Cerebellar nuclear complex (tissue), 1 donor: ENCODE results near the gene MYO3B.

ENCODE experiments used
- DNase-seq, 2 experiments: peaks; one replicate each; lab custom pipeline; 2025; lab: John Stamatoyannopoulos, UW

Gene MYO3B

DNA sequence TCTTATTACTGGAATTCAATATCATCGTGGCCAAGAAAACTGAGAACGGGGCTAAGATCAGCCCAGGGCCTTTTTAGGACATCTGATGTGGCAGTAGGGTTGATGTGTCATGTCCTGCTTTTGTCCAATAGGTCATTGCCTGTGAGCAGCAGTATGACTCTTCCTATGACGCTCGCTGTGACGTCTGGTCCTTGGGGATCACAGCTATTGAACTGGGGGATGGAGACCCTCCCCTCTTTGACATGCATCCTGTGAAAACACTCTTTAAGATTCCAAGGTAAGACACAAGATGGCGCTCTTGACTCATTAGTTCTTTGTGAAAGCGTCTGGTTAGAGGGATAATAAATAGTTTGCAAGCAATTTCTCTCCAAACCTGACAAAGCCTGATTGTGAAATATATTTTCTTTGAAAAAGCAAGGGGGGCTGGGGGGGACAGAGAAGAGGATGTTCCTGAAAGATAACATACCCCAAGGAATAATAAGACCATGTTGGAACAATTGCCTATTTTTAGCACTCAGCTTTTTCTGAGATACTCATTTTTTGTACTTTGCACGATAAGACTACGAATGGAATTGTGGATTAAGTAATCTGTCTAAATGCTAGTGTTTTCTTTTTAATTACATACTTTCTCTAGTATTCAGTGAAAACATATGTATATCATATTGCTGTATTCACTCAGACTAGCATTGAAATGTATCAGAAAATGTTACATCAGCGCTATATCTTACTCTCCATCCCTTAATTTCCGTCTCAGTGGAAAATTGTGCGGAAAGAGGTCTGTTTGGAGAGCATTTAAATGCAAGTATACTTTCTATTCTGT is 58.1 kb downstream of the MYO3B start:
- DNase-seq = no peak

DNA sequence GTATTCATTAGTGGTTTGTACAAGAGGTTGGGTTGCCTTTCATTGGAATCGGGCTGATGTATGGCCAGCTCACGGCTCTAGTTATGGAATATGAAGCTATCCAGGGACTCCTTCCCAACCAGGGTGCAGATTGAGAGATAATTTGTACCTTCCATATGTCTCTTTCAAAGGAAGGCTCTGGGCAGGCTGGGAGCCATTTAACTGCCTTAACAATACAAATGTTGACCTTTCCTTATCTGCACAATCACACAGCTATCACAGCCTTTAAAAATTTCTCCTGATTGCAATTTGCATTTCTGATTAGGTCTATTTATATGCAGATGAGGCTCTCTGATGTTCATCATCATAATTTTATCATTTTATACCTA is 58.7 kb downstream of the MYO3B start:
- no peak for DNase-seq

DNA sequence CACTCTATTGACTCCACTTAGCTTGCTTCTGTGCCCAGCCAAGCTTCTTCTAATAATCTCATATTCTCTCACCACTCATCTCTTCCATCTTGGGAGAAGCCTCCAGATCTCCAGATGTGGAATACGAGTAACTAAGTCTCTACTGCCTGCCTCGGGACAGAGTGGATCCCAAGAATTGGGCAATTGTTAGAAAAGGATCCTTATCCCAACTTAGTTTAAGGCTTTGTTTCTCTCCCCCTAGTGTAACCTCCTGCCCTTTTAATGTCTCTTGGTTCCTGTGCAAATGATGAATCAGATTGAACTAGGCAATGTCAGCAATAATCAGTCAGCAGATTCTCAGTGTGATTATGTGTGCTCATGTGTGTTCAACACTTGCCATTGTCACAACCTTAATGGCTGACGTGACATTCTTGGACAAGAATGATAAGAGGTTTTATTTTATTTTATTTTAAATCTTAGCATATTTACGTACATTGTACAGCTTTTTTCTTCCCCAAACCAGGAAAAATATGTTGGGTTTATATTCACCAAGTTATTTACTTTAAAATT is 59.7 kb downstream of the MYO3B start:
- DNase-seq = no peak

DNA sequence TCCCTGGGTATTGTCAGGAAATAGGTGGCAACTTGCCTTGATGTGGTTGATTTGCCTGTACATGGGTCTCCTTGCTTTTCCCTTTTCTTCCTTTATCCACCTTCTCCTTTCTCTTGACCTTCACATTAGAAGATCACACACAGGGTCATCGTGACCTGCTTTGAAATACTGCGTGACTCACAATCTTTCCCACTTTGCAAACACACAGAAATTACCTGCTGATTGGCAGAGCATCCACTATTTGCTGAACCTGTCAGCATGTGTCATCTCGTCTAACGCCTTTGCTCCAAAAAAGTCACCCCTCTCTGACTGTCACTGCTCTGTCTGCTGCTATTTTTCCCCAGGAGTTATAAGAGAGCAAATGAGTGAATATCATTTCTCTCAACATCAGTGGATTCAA is 60.8 kb downstream of the MYO3B start:
- no peak for DNase-seq

DNA sequence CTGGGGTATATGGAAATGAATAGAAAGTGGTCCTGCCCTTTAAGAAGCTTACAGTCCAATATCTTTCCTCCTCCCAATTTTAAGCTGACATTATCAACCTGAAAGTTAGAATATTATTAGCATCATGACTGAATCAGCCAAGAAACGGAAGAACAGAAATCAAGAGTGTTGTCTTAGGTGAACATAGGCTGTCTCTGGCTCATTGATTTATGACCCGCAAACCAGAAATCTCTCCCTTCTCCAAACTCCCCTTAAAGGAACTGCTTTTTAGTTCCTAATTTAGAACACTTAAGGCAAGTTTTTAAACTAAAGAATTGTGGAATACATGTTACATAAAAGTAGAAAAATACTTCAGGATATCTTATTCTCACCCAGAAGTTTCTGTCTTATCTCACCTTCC is 62.7 kb downstream of the MYO3B start:
- DNase-seq = no peak

DNA sequence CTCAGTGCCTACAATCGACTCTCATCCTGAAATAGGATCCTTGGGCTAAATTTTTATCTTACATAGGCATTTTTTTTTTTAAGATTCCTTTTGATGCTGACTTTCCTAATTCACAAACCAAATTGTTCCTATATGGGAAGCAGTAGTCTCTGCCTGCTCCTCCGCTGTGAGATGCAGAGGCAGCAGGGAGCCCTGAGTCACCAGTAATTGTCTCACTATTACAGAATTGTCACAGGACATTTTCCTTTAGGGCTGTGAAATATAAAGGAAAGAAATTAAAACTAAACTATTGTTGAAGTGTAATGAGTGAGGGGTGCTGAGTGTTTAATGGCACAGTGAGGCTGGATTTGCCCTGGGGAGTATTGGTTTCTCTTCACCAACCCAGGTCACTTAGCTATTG is 63.8 kb downstream of the MYO3B start:
- no peak for DNase-seq

DNA sequence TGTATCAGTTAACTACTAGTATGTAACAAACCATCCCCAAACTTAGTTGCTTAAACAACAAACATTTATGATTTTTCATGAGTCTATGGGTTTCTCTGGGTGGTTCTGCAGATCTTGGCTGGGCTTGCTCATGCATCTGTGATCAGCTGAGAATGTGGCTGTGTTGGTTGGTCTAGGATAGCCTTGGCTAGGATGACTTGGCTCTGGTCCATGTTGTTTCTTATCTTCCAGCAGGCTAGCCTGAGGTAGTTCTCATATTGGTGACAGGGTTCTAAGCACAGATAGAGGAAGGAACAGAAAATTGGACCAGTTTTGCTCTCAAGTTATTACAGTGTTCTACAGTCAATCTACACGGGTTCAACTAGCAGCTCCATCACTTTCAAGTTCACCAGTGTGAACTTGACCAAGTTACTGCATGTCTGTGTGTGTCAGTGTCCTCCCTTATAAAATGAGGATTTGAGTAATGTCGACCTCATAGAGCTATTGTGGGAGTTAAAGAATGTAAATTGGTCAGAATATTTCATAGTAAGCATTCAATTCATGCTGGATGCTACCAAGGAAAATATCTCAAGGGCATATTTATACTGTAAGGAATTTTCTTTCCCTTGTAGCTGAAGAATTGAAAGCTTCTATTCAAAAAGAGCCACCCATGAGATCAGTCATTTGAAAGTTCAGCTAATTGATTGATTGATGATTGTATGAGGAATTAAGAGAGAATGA is 65.3 kb downstream of the MYO3B start:
- DNase-seq = no peak

DNA sequence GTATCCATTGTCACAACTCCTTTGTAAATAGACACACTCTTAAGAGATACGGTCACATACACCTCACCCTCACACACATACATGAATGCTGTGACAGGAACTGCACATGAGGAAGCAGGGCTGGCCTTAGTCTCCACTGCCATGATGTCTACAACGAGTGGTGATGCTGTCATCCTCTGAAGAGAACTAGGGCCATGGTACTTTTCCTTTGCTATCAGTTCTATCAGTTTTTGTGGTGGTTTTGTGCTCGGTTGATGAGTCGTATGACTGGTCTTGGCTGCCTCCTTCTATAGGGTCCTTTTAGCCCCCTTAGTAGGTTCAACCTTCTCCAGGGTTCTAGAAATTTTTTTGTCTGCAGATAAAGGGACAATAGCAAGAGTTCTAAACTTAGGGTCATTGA is 66.0 kb downstream of the MYO3B start:
- DNase-seq = no peak

DNA sequence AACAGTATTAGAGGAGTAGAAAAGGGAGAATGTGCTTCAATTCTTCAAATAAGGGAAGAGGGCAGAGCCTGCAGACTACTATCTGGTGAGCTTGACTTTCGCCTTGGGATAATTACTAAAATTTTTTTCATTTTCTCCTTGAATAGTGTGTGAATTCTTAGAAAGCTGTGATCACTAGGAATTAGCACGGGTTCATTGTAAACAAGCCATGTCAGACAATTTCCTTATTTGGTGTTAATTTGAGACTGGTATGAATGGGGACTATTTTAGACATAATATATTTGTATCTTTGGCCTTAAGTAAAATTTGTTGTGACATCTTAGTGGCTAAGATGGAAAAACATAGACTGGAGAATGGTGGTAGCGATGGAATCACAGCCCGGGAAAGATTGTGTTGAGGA is 66.6 kb downstream of the MYO3B start:
- no peak for DNase-seq

DNA sequence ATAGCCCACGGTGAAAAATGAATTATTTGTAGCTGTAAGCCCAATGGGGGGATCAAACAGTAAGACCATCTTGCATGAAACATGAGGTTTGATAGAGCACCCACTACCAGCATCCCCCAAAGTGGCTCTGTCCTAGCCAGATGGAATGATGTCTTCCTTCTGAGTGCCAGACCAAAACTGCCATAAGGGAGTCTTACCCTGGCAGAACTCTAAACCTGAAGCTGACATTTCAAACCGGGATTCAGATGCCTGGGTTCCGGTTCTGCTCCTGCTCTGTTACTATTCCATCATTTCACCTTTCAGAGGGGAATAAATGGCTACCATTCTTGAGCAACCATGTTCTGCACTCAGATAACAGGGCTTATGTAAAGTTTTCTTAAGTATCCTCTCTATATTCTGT is 67.4 kb downstream of the MYO3B start:
- DNase-seq = no peak

DNA sequence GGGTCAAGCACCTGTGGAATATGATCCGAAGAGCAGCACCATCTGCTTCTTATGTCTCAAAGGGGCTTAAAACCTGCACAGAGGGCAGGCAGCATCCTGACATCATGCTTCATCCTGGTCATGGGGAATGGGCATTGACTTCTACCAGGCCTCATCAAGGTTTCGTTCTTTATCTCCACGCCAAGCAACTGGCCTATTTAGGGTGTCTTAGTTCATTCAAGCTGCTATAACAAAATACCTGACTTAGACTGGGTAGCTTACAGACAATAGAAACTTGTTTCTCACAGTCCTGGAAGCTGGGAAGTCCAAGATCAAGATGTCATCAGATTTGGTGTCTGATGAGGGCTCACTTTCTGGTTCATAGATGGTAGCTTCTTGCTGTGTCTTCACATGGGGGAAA is 69.4 kb downstream of the MYO3B start:
- DNase-seq = no peak

DNA sequence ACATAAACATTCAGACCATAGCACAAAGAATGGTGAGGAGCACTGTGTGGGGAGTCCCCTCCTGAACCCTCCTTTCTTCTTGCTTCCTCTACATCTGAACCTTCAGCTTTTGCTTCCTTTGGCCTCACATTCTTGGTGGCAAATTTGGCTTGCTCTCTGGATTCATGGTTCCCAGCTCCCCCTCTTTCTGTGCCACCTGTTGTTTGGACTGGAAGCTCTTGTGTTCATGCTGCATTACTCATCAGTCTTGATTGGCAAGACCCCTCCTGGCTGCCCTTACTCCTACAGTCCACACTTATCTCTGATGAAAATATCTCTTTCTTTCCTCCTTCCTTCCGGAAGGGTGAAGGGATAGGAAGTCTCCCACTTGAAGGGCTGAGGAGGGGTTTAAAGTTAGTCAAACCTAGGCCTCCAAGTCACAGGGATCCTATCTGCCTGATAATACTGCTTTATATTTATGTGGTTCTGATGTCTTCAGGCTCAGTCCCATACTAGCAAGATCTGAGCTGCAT is 70.0 kb downstream of the MYO3B start:
- DNase-seq = no peak

DNA sequence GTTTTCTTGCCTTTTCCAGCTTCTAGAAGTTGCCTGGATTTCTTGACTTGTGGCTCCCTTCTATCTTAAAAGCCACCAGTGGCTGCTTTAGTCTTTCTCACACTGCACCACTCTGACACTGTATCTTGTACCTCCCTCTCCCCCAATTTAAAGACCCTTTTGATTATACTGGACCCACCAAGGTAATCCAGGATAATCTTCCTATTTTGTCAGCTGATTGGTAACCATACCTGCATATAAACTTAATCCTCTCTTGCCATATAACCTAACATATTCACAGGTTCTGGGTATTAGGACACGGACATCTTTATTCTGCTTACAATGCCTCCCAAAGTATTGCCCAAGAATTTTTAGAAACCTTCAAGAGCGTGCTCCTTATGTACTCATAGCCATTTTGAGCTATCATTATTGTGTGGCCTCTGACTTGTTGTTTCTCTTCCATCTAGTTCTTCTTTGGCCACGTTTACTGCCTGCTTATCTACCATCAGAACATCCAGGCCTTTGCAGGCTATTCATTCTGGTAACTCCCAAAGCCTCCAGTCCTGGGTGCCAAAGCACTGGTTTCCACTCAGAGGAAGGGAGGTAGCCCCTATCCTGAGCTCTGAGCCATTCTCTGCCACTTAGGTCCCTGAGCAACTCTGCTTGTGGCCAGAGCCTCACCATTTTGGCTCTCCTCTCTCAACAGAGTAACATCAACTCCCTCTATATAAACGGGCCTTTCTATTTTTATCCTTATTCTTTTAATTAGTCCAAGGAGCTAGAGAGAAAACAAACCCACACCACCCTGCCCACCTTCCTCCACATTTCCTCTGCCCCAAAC is 70.8 kb downstream of the MYO3B start:
- DNase-seq = no peak

DNA sequence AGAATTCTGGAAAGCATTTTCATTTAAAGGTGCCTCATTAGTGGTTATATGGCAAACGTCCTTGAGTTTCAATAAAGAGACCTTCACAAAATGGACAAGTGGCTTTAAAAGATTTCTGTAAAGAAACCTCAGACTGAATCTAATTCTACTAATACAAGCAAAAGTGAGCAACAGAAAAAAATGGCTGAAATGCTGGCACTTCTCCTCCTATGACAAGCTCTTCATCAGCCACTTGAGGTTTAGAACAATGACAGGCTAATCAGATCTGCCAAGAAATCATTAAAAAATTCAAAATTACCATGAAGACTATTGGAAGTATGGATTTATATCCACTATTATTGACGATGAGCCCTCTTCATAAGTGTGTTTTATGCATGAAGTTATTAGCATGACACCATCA is 71.8 kb downstream of the MYO3B start:
- DNase-seq = no peak

DNA sequence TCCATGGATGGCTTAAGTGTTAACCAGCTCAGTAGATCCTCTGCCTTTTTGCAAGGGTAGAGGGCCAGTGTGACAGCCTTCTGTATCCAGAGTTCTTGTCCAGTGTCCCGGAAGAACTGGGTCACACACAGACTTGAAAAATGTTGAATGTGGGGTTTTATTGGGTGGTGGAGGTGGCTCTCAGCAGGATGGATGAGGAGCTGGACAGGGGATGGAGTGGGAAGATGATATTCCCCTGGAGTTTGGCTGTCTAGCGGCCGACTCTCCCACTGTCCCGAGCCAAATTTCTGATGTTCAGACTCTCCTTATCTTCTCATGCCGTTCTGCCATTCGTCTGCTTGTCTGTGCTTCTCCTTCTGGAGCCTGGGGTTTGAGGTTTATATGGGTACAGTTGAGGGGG is 72.6 kb downstream of the MYO3B start:
- no peak for DNase-seq

DNA sequence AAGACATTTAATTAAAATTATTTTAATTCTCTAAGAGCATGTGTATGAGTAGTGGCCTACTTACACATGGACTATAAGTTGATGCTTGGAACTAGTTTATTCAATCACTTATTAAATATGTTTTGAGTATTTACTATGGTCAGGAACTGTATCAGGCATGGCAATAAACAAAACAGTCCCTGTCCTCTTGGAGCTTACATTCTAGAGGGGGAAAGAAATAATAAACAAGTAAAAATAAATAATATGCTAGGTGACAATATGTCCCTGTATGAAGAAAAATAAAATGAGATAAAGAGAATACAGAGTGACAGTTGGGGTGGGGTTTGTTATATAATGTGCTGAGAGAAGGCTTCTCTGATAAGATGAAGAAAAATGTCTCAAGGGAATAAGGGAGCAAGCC is 74.5 kb downstream of the MYO3B start:
- no peak for DNase-seq

DNA sequence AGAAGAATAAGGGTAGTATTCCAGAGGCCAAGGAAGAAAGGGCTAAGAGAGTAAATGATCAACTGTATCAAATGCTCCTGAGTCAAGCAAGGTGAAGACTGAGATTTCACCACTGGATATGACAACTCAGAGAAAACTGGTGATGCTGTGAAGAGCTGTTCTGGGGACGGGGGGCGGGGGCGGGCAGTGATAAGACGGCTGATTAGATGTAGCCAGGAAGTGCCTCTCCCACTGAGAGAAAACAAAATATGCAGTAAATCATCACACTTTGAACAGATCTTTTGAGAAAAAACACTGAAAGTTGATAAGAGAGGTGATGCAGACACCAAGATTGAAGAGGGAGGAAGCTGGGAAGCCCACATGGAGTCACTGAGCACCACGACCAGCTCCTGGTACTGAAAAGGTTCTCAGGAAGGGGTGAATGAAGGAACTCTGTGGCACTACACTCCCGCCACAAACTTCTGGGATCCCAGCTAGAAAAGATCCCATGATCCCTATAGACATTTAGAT is 75.8 kb downstream of the MYO3B start:
- no peak for DNase-seq

DNA sequence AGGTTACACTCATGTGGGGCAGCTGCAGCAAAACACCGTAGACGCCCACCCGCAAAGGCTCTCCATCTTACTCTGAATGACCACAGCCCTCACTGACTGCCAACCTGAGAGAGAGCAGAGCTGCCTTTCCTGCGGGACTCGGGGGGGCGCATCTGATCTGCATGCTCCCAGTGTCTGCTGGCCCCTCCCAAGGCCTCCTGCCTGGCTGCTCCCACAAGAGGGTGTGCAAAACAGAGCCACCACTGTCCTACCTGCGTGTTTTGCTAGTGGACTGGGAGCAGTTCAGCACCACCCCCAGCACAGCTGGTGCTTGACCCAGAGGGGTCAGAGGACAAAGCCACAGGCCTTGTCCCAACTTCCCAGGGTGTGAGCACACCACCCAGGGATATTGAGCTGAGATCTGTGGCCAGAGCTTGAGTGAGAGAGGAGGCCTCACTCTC is 76.4 kb downstream of the MYO3B start:
- DNase-seq = no peak

DNA sequence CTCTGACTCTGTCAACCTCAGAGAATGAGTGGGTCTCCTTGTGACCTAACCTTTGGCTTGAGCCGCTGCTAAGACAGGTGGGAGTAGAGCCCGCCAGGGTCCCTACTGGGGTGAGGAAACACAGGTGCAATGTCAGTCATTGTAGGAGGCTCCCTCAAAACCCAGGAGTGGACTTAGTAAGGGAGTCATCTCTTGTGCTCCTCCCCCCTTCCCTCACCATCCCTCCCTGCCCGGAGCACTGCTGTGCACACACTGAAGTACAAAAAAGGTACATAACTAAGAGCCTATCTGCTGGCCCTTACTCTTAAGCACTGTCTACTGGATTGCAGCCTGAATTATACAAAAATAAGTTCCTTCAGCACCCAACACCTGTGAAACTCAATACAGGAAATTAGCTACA is 77.2 kb downstream of the MYO3B start:
- no peak for DNase-seq

DNA sequence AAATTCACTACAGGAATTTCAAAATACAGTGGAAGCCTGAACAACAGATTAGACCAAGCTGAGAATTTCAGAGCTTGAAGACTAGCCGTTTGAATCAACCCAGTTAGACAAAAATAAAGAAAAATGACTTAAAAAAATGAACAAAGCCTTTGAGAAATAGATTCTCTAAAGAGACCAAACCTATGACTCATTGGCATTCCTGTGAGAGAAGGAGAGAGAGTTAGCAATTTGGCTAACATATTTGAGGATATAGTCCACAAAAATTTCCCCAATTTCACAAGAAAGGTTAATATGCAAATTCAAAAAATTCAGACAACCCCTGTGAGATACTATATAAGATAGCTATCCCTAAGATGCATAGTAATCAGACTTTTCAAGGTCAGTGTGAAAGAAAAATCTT is 78.0 kb downstream of the MYO3B start:
- no peak for DNase-seq

DNA sequence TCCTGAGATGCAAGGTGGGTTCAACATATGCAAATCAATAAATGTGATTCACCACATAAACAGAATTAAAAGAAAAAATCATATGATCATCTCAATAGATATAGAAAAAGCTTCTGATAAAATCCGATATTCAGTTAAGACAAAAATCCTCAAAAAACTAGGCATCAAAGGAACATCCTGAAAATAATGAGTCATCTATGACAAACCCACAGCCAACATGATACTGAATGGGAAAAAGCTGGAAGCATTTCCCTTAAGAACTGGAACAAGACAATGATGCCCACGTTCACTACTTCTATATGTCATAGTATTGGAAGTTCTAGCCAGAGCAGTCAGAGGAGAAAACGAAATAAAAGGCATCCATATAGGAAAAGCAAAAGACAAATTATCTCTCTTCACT is 80.4 kb downstream of the MYO3B start:
- DNase-seq = no peak

DNA sequence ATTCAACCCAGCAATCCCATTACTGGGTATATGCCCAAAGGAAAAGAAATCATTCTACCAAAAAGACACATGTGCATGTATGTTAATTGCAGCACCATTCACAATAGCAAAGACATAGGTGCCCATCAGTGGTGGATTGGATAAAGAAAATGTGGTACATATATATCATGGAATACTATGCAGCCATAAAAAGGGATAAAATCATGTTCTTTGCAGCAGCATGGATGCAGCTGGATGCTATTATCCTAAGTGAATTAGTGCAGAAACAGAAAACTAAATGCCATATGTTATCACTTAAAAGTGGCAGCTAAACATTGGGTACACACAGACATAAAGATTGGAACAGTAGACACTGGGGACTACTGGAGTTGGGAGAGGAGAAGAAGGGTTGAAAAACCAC is 82.2 kb downstream of the MYO3B start:
- no peak for DNase-seq
